ENCODE results near the gene TMEM82. TPM values are rescaled to one million over a fixed set of nuclear protein-coding genes. Genes with fewer than 3 reads are reported as not detected.
A peak's percentile ranks its signal among the peaks of the same experiment; 100 is the strongest.

Gene TMEM82
- total RNA-seq, 2 donors from 2014 or later = not detected

GRCh38 chr1:15726508-15726907, 15.8 kb upstream of the TMEM82 start:
- H3K4me3 Mint-ChIP-seq = no peak overlapping the region
- no peak for ATAC-seq
- H3K36me3 Mint-ChIP-seq = no peaks in the 10 kb centered on the region
- no peak overlapping the region for H3K27ac Mint-ChIP-seq
- no peak for DNase-seq (ENCODE audit: low spot score)
- no peaks in the 10 kb centered on the region for H3K4me1 Mint-ChIP-seq (ENCODE audit: low read depth in 2 of 2)
- no peaks in the 10 kb centered on the region for H3K9me3 Mint-ChIP-seq
- no peaks in the 10 kb centered on the region for H3K27me3 Mint-ChIP-seq

GRCh38 chr1:15727021-15727420, 15.3 kb upstream of the TMEM82 start:
- Mint-ChIP-seq H3K36me3 (no peaks in the 10 kb centered on the region), H3K4me3 (no peak overlapping the region), H3K4me1 (ENCODE audit: low read depth in 2 of 2) (no peaks in the 10 kb centered on the region), H3K27me3 (no peaks in the 10 kb centered on the region), H3K27ac (no peak overlapping the region), H3K9me3 (no peaks in the 10 kb centered on the region)
- no peak for DNase-seq (ENCODE audit: low spot score)
- ATAC-seq = no peak

GRCh38 chr1:15727424-15727823, 14.9 kb upstream of the TMEM82 start:
- Mint-ChIP-seq H3K4me3 (no peak overlapping the region), H3K36me3 (no peaks in the 10 kb centered on the region), H3K4me1 (ENCODE audit: low read depth in 2 of 2) (no peaks in the 10 kb centered on the region), H3K27me3 (no peaks in the 10 kb centered on the region), H3K27ac (no peak overlapping the region), H3K9me3 (no peaks in the 10 kb centered on the region)
- ATAC-seq = no peak
- DNase-seq (ENCODE audit: low spot score) = no peak

GRCh38 chr1:15727866-15728534, 14.3 kb upstream of the TMEM82 start:
- Mint-ChIP-seq H3K4me3 (no peak overlapping the region), H3K4me1 (ENCODE audit: low read depth in 2 of 2) (no peaks in the 10 kb centered on the region), H3K36me3 (no peaks in the 10 kb centered on the region), H3K9me3 (no peaks in the 10 kb centered on the region), H3K27me3 (no peaks in the 10 kb centered on the region), H3K27ac (no peak overlapping the region)
- ATAC-seq (peak in 1 of 2 donors; percentile 4), DNase-seq (ENCODE audit: low spot score) (no peak)

GRCh38 chr1:15728937-15729657, 13.2 kb upstream of the TMEM82 start:
- H3K27ac Mint-ChIP-seq = no peak overlapping the region
- no peaks in the 10 kb centered on the region for H3K4me1 Mint-ChIP-seq (ENCODE audit: low read depth in 2 of 2)
- H3K27me3 Mint-ChIP-seq = no peaks in the 10 kb centered on the region
- H3K4me3 Mint-ChIP-seq = no peak overlapping the region
- H3K9me3 Mint-ChIP-seq = no peaks in the 10 kb centered on the region
- ATAC-seq (no peak), DNase-seq (ENCODE audit: low spot score) (no peak)
- H3K36me3 Mint-ChIP-seq = no peaks in the 10 kb centered on the region

GRCh38 chr1:15730423-15730822, 11.9 kb upstream of the TMEM82 start:
- Mint-ChIP-seq H3K36me3 (no peaks in the 10 kb centered on the region), H3K27ac (no peak overlapping the region), H3K4me3 (no peak overlapping the region), H3K9me3 (no peaks in the 10 kb centered on the region), H3K27me3 (no peaks in the 10 kb centered on the region), H3K4me1 (ENCODE audit: low read depth in 2 of 2) (no peaks in the 10 kb centered on the region)
- ATAC-seq (no peak), DNase-seq (ENCODE audit: low spot score) (no peak)

GRCh38 chr1:15730936-15731335, 11.4 kb upstream of the TMEM82 start:
- no peak for ATAC-seq
- Mint-ChIP-seq H3K9me3 (no peaks in the 10 kb centered on the region), H3K27ac (no peak overlapping the region)

GRCh38 chr1:15731735-15732685, 10.3 kb upstream of the TMEM82 start:
- Mint-ChIP-seq H3K9me3 (no peaks in the 10 kb centered on the region), H3K27ac (no peak overlapping the region)

More at GRCh38 chr1:15730936-15731335, 11.4 kb upstream of the TMEM82 start:
- no peaks in the 10 kb centered on the region for H3K36me3 Mint-ChIP-seq
- DNase-seq (ENCODE audit: low spot score) = no peak
- H3K27me3 Mint-ChIP-seq = no peaks in the 10 kb centered on the region
- no peaks in the 10 kb centered on the region for H3K4me1 Mint-ChIP-seq (ENCODE audit: low read depth in 2 of 2)
- H3K4me3 Mint-ChIP-seq = no peak overlapping the region

GRCh38 chr1:15732686-15733081, 9.6 kb upstream of the TMEM82 start:
- Mint-ChIP-seq H3K36me3 (no peaks in the 10 kb centered on the region), H3K27ac (no peak overlapping the region), H3K27me3 (no peaks in the 10 kb centered on the region), H3K4me1 (ENCODE audit: low read depth in 2 of 2) (no peaks in the 10 kb centered on the region), H3K9me3 (no peaks in the 10 kb centered on the region), H3K4me3 (no peak overlapping the region)
- ATAC-seq (no peak), DNase-seq (ENCODE audit: low spot score) (no peak)

More at GRCh38 chr1:15731735-15732685, 10.3 kb upstream of the TMEM82 start:
- DNase-seq (ENCODE audit: low spot score) = no peak
- H3K4me3 Mint-ChIP-seq = no peak overlapping the region
- no peaks in the 10 kb centered on the region for H3K36me3 Mint-ChIP-seq
- H3K4me1 Mint-ChIP-seq (ENCODE audit: low read depth in 2 of 2) = no peaks in the 10 kb centered on the region
- no peak for ATAC-seq
- no peaks in the 10 kb centered on the region for H3K27me3 Mint-ChIP-seq

- DNase-seq (ENCODE audit: low spot score) (no peak), ATAC-seq (no peak)
- Mint-ChIP-seq H3K4me3 (no peak overlapping the region), H3K27ac (no peak overlapping the region), H3K9me3 (no peaks in the 10 kb centered on the region), H3K27me3 (no peaks in the 10 kb centered on the region), H3K4me1 (ENCODE audit: low read depth in 2 of 2) (no peaks in the 10 kb centered on the region), H3K36me3 (no peaks in the 10 kb centered on the region)
These were observed 9.0 kb upstream of the TMEM82 start for GRCh38 chr1:15733218-15733725.

GRCh38 chr1:15733726-15734226, 8.5 kb upstream of the TMEM82 start:
- no peak overlapping the region for H3K27ac Mint-ChIP-seq
- H3K4me3 Mint-ChIP-seq = no peak overlapping the region
- DNase-seq (ENCODE audit: low spot score) (no peak), ATAC-seq (no peak)
- H3K9me3 Mint-ChIP-seq = no peaks in the 10 kb centered on the region
- no peaks in the 10 kb centered on the region for H3K4me1 Mint-ChIP-seq (ENCODE audit: low read depth in 2 of 2)
- no peaks in the 10 kb centered on the region for H3K36me3 Mint-ChIP-seq
- H3K27me3 Mint-ChIP-seq = no peaks in the 10 kb centered on the region

- no peak overlapping the region for H3K27ac Mint-ChIP-seq
- H3K4me3 Mint-ChIP-seq = no peak overlapping the region
- no peaks in the 10 kb centered on the region for H3K9me3 Mint-ChIP-seq
- no peaks in the 10 kb centered on the region for H3K27me3 Mint-ChIP-seq
- DNase-seq (ENCODE audit: low spot score) (no peak), ATAC-seq (no peak)
- no peaks in the 10 kb centered on the region for H3K4me1 Mint-ChIP-seq (ENCODE audit: low read depth in 2 of 2)
- no peaks in the 10 kb centered on the region for H3K36me3 Mint-ChIP-seq
These were observed 8.0 kb upstream of the TMEM82 start for GRCh38 chr1:15734296-15734695.

- ATAC-seq = no peak
- Mint-ChIP-seq H3K27ac (no peak overlapping the region), H3K36me3 (no peaks in the 10 kb centered on the region), H3K27me3 (no peaks in the 10 kb centered on the region), H3K9me3 (no peaks in the 10 kb centered on the region), H3K4me3 (no peak overlapping the region), H3K4me1 (ENCODE audit: low read depth in 2 of 2) (no peaks in the 10 kb centered on the region)
- no peak for DNase-seq (ENCODE audit: low spot score)
These were observed 7.4 kb upstream of the TMEM82 start for GRCh38 chr1:15734901-15735300.

Measured in natural killer cell treated with Interleukin-12 subunit alpha and Interleukin-12 subunit beta and Interleukin-15 and Interleukin-18, amount 100 ng/mL, for 72 hours (primary cell).